HepG2 (cell line): ENCODE results near the gene COL27A1. TPM values are rescaled to one million over a fixed set of nuclear protein-coding genes. Genes with fewer than 3 reads are reported as not detected.

Source experiments
- FOXP1 ChIP-seq, 2 experiments: fragments of 450-650 bp in 1 of 2; IDR thresholded peaks; 2 replicates each; pipeline ENCODE4 v1.6.1; 2017 to 2018; ENCODE audit warnings: antibody characterized with exemption in 1 of 2
- HMGXB4 ChIP-seq, 2 experiments: sonication (generic) in 1 of 2; formaldehyde crosslinking in 1 of 2; IDR thresholded peaks; 2 replicates each; pipeline versions ENCODE4 v1.4.0 to v1.6.1; 2018 to 2020; ENCODE audit warnings: missing genetic modification reagents in 2 of 2, borderline replicate concordance in 1 of 2, low read depth in 1 of 2, mild to moderate bottlenecking in 1 of 2, missing biosample characterization in 1 of 2
- HNF1A ChIP-seq, 2 experiments: sonication (generic) in 1 of 2; formaldehyde crosslinking in 1 of 2; IDR thresholded peaks; 2 replicates each; pipeline versions ENCODE4 v1.4.0 to v1.6.1; 2016 to 2020; ENCODE audit warnings: borderline replicate concordance in 1 of 2, low read depth in 1 of 2, mild to moderate bottlenecking in 1 of 2, missing genetic modification reagents in 1 of 2
- KLF9 ChIP-seq: IDR thresholded peaks from 2 replicates; pipeline ENCODE4 v1.6.1; 2016; ENCODE audit warnings: low read depth
- MTERF4 ChIP-seq: sonication (generic); formaldehyde crosslinking; IDR thresholded peaks from 2 replicates; pipeline ENCODE4 v1.8.0; 2023; ENCODE audit warnings: mild to moderate bottlenecking, missing genetic modification reagents
- PAX8 ChIP-seq: sonication (generic); formaldehyde crosslinking; IDR thresholded peaks from 2 replicates; pipeline ENCODE4 v1.8.0; 2022; ENCODE audit warnings: mild to moderate bottlenecking, missing genetic modification reagents, borderline replicate concordance
- SAFB2 ChIP-seq: sonication (generic); formaldehyde crosslinking; IDR thresholded peaks from 2 replicates; pipeline ENCODE4 v1.5.1; 2020; ENCODE audit warnings: missing genetic modification reagents, low read depth, mild to moderate bottlenecking, borderline replicate concordance
- TBL1XR1 ChIP-seq: fragments of 150-350 bp; IDR thresholded peaks from 2 replicates; pipeline ENCODE4 v1.6.1; 2014; ENCODE audit warnings: borderline replicate concordance, low read length; ENCODE audit not compliant: partially characterized antibody
- THAP7 ChIP-seq: sonication (generic); formaldehyde crosslinking; IDR thresholded peaks from 2 replicates; pipeline ENCODE4 v1.8.1; 2023; ENCODE audit warnings: mild to moderate bottlenecking, missing genetic modification reagents
- ZFP82 ChIP-seq: sonication (generic); formaldehyde crosslinking; IDR thresholded peaks from 2 replicates; pipeline ENCODE4 v1.5.1; 2020; ENCODE audit warnings: mild to moderate bottlenecking, missing genetic modification reagents, borderline replicate concordance
- ZNF18 ChIP-seq: sonication (generic); formaldehyde crosslinking; IDR thresholded peaks from 2 replicates; pipeline ENCODE4 v1.8.0; 2022; ENCODE audit warnings: mild to moderate bottlenecking, missing genetic modification reagents; ENCODE audit not compliant: insufficient replicate concordance
- ZNF225 ChIP-seq: sonication (generic); formaldehyde crosslinking; IDR thresholded peaks from 2 replicates; pipeline ENCODE4 v1.4.0; 2020; ENCODE audit warnings: mild to moderate bottlenecking, missing genetic modification reagents
- ZNF550 ChIP-seq: sonication (generic); formaldehyde crosslinking; IDR thresholded peaks from 2 replicates; pipeline ENCODE4 v1.4.0; 2020; ENCODE audit warnings: mild to moderate bottlenecking, missing genetic modification reagents, borderline replicate concordance
- ZNF781 ChIP-seq: sonication (generic); formaldehyde crosslinking; IDR thresholded peaks from 2 replicates; pipeline ENCODE4 v1.5.1; 2020; ENCODE audit warnings: borderline replicate concordance, mild to moderate bottlenecking, missing genetic modification reagents; ENCODE audit errors: not compliant biosample characterization
- ZNF782 ChIP-seq: sonication (generic); formaldehyde crosslinking; IDR thresholded peaks from 2 replicates; pipeline ENCODE4 v1.4.0; 2020; ENCODE audit warnings: missing genetic modification reagents, mild to moderate bottlenecking, borderline replicate concordance
- polyA plus RNA-seq, 8 experiments: library from polyadenylated mRNA; depleted of rRNA in 3 of 8; stranded (reverse) in 7 of 8; unstranded in 1 of 8; fragments of >200 nt; fragmentation: Illumina TruSeq in 4 of 8; extraction: Trizol in 4 of 8; gene quantifications; 2 replicates each; pipeline versions ENCODE4 v1.2.1 to v1.2.3, GENCODE V29; 2011 to 2016; ENCODE audit warnings: low read depth in 4 of 8, missing spikeins in 1 of 8, mixed read lengths in 1 of 8; ENCODE audit not compliant: insufficient read depth in 1 of 8
- total RNA-seq, 5 experiments: library from RNA; depleted of rRNA; stranded (reverse); fragments of >200 nt; fragmentation: Illumina TruSeq; extraction: Trizol; gene quantifications; 2 replicates each; pipeline ENCODE4 v1.2.3, GENCODE V29; 2016; ENCODE audit warnings: low read depth in 1 of 5

COL27A1 gene
- total and polyA plus RNA-seq, 2 of the 13 experiments (the other 11 are each of a cell fraction or from before 2014, with no cell fraction given): 71.3 to 89.1 TPM

DNA sequence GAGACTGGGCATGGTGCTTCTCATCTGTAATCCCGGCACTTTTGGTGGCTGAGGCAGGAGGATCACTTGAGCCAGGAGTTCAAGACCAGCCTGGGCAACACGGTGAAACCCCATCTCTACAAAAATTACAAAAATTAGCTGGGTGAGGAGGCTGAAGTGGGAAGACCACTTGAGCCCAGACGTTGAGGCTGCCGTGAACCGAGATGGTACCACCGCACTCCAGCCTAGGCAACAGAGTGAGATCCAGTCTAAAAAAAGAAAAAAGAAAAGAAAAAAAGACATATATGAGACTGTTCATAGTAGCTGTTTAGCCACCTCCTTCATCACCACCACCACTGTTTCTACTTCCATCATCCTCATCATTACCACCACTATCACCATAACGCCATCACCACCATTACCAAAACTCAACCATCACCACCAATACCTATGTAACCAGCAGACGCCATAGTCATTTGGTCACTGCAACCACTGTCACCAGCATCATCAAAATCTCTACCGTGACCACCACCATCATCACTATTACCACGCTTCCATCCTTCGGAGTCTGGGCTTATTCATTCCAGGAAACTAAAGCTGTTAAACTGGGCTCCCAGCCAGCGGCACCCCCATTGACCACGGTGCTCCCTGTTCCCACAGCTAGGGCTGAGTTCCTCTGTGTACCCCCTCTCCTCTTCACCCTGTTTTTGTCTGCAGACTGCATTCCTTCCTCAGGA lies 47.9 kb upstream of the COL27A1 start (continued):
- TF ChIP-seq SAFB2 (CRISPR knock-in tag) (no peak), HMGXB4 (CRISPR knock-in tag; IDR thresholded peaks at IDR 0.05; ENCODE audit: borderline replicate concordance in 1 of 2, low read depth in 1 of 2) (no peak), TBL1XR1 (no peak), ZFP82 (no peak), FOXP1 (IDR thresholded peaks at IDR 0.05) (0 out of 2 replicates have a peak, but pooled peaks have one; percentile 19), FOXP1 (CRISPR knock-in tag; IDR thresholded peaks at IDR 0.05) (no peak), KLF9 (CRISPR knock-in tag) (no peak), ZNF18 (CRISPR knock-in tag) (peak; percentile 29), MTERF4 (no peak), ZNF550 (CRISPR knock-in tag) (no peak), PAX8 (CRISPR knock-in tag) (no peak), ZNF782 (CRISPR knock-in tag) (no peak), HNF1A (IDR thresholded peaks at IDR 0.05; ENCODE audit: low read depth) (no peak), HNF1A (CRISPR knock-in tag; IDR thresholded peaks at IDR 0.05; ENCODE audit: borderline replicate concordance) (no peak), ZNF225 (CRISPR knock-in tag) (no peak), ZNF781 (CRISPR knock-in tag) (peak; percentile 0), THAP7 (CRISPR knock-in tag) (no peak)
